NCI-H510A (cell line): ENCODE data around the gene AOAH.
"Not testable (repeated sequence)": the region's sequence is repeated elsewhere in the genome, so short reads cannot be mapped to it uniquely, and the experiment has no call there.

Experiments used
- DNase-seq: peaks from one replicate; lab custom pipeline; 2025; lab: John Stamatoyannopoulos, UW

AOAH gene

GRCh38 chr7:36736090-36736898 lies 12.0 kb upstream of the AOAH start:
- no peak for DNase-seq

DNA sequence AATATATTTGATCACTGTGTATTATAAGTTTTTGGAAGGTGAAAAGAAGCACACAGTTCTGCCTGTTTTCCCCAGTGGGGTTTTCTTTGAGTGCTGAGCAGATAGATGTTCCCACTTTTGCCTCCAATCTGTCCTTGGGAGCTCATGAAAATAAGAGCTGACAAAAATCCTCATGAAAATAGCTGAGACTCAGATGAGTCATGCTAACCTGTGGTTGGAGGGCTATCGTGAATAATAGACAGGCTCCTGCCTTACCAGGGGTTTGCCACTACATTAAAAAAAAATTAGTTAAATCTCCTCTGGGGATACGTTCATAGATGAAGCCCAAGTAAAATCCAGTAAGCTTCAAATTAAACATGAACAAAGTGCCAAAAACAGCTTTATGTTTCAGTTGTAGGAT lies 10.9 kb upstream of the AOAH start:
- DNase-seq, result no peak

DNA sequence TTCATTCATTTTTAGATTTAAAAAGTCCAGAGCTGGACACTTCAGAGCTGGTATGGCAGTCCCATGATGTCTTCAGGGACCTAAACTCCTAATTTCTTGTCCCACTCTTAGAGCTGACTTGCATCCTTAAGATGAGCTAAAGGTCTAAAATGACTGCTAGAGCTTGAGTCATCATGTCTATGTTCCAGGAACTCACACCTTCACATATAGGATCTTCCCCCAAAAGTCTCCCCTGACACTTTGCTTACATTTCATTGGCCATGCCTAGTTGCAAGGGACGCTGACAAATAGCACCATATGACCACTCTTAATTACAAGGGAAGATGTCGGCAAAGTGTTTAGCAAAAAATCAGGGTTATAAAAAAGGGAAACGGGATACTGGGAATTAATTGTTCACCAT lies 10.4 kb upstream of the AOAH start:
- DNase-seq, result no peak

- no peak for DNase-seq
Observed at GRCh38 chr7:36733411-36733810, 9.1 kb upstream of the AOAH start.

DNA sequence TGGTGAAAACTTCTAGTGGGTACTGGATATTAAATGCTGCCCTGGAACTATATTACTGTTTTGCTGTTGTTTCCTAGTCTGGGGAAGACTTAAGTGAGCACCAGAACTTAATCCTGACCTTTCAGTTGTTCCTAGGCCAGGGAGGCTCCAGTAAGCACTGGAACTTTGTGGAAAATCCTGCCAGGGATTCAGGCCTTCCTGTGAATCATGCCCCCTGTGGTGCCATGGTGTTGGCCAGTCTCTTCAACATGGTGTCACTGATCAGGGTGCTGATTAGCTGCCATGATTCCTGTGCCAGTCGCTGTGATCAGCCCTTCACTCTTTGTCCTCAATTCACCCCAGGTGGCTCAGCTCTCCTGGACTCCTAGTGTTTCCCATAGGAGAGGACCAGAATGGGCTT lies 8.5 kb upstream of the AOAH start:
- DNase-seq, result no peak

DNA sequence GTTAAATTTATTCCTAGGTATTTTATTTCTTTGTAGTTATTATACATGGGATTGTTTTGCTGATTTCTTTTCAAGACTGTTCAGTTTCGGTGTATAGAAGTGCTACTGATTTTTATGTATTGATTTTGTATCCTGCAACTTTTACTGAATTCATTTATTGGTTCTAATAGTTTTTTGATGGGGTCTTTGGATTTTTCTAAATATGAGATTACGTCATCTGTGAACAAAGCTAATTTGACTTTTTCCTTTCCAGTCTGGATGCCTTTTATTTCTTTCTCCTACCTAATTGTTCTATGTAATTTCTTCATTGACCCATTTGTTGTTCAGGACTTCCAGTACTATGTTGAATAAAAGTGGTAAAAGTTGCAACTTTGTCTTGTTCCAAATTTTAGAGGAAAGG lies 5.8 kb upstream of the AOAH start:
- DNase-seq, result no peak

DNA sequence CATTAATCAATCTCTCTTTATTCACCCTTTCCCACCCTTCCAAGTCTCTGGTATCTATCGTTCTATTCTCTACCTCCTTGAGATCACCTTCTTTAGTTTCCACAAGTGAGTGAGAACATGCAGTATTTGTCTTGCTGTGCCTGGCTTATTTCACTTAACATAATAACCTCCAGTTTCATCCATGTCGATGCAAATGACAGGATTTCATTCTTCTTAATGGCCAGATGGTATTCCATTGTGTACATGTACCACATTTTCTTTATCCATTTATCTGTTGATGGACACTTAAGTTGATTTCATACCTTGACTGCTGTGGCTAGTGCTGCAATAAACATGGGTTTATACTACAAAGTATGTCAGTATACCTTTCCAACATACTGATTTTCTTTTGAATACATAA lies 3.8 kb upstream of the AOAH start:
- no peak for DNase-seq

- DNase-seq, result no peak
Observed at GRCh38 chr7:36726806-36727503, 2.7 kb upstream of the AOAH start.

- no peak for DNase-seq
Observed at GRCh38 chr7:36726311-36726710, 2.0 kb upstream of the AOAH start.

DNA sequence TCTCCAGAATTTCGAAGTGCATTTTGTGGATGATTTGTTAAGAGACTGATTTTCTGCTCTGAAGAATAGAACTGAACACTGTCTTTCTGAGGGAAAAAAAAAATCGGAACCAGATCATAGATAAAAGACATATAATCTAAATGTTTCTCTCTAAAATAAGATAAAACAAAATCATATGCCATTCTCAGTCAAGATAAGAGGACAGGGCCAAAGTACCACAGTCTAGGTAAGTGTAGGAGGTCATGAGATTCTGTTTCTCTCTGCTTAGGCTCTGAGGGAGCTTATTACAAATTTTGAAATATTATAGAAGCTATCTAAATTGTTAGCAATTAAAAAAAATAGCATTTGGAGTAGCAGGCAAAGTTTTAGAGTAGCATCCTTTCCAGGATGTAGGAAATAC lies 702 bp upstream of the AOAH start:
- DNase-seq, result no peak

GRCh38 chr7:36723291-36723690 lies 1.0 kb downstream of the AOAH start:
- DNase-seq, result no peak

DNA sequence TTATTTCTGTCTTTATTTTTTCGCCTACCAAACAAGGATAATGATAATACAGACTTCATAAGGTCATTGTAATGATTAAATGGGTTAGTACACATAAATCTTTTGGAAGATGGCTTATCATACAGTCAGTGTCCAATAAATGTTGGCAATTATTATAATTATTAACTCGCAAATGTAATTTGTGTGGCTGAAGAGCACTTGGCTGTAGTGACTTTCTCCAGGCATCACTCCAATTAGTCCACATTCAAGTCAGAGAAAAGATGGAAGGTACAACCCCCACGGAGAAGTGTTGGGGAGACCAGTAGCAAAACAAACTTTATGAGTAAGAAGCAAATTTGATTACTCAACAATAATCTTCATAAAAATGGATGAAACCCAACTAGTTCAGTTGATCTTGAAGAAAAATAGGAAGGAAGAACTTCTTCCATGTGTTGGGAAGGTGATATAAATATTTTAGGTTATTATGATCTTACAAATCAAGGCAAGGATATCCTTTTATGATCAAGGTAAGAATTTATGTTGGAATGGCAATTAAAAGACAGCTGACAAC lies 5.1 kb downstream of the AOAH start:
- DNase-seq, result no peak

- DNase-seq, result no peak
Observed at GRCh38 chr7:36717586-36717985, 6.7 kb downstream of the AOAH start.

DNA sequence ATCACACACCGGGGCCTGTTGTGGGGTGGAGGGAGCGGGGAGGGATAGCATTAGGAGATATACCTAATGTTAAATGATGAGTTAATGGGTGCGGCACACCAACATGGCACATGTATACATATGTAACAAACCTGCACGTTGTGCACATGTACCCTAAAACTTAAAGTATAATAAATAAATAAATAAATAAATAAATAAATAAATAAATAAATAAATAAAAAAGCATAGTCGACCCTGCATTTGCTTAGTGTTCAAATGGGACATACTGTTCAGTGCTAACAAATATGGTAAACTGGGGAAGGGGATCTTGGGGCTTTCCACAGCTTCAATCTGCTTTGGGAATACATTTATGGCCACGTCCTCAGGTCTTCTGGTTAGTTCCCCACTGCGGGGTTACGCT lies 7.5 kb downstream of the AOAH start:
- DNase-seq, result not testable (repeated sequence)

DNA sequence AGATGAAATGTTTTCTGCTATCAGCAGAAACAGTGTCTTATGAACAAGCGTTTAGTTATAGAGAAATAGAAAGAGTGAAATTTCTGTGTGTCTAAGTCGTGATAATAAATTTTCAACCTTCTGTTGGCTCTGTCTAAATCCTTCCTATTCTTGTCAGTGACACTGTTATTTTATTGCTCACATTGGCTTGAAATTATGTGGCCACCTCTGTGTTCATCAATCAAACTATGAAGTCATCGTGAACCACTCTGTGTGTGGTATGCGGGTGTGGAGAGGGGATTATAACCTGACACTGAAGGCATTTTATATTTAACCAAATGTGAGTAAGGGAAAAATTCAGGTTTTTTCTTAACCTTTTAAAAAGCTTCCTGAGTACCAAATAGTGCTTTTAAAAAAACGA lies 12.3 kb downstream of the AOAH start:
- DNase-seq, result no peak

DNA sequence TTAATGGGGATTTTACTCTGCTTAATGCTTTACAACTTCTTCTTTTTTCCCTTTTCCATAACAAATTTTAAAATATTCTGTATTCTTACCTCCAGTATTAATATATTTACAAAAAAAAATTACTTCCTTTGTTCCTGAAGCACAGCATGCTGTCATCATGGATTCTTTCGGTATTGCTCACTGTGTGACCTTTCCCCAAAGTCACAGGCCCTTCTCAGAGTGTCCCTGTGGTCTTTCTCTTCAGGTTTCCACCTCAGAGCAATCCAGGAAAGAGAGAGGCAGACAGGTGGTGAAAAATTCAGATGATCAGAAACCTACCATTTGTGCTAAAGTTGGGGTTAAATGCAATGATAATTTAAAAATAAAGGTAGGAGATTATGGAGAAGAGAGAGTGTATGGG lies 13.0 kb downstream of the AOAH start:
- no peak for DNase-seq

DNA sequence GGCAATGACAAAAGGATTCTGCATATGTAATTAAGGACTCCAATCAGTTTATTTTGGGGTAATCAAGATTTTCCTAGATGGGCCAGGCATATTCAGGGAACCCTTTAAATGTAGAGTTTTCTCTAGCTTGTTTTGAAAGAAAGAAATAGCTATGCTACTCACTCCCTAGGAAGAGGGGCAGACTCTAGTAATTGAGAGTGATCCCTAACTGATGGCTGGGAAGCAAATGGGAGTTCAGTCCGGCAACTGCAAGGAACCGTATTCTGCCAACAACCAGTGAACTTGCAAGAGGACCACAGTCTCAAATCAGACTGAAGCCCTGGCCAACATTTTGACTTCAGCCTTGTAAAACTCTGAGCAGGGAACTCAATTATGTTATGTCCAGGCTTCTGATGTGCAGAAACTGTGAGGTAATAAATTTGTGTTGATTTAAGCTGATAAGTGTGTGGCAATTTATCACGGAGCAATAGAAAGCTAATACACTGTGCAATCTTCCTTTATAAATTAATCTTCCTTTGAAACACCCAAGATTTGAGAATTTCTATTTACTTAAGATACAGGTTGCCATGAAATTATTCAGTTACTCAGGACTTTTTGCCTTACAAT lies 14.0 kb downstream of the AOAH start:
- DNase-seq, result no peak

GRCh38 chr7:36708767-36709166 lies 15.5 kb downstream of the AOAH start:
- DNase-seq, result no peak

- DNase-seq, result no peak
Observed at GRCh38 chr7:36707898-36708297, 16.4 kb downstream of the AOAH start.

GRCh38 chr7:36707465-36707864 lies 16.8 kb downstream of the AOAH start:
- no peak for DNase-seq

DNA sequence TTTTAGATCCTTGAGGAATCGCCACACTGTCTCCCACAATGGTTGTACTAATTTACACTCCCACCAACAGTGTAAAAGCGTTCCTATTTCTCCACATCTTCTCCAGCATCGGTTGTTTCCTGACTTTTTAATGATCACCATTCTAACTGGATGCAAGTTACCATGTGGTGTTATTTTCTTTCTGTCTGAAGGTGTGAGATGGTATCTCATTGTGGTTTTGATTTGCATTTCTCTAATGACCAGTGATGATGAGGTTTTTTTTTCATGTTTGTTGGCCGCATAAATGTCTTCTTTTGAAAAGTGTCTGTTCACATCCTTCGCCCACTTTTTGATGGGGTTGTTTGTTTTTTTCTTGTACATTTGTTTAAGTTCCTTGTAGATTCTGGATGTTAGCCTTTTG lies 20.4 kb downstream of the AOAH start:
- not testable (repeated sequence) for DNase-seq

GRCh38 chr7:36692456-36692855 lies 31.8 kb downstream of the AOAH start:
- DNase-seq, result no peak

DNA sequence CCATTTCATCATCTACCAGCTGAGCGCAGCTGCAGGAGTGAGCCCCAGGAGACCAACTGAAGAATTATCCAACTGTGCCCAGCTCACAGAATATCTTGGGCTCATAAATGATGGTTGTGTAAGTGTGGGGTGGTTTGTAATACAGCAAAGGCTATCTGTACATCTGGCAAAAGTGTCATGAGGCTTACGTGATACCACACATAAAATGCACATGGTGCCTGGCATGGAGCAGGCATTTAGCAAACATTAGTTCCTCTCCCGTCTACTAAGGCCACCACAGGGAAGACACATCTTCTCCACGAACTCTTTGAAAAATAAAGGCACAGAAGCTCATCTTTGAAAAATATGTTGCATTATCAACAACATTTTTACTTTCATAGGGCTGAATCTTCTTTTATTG lies 32.3 kb downstream of the AOAH start:
- DNase-seq, result no peak
